Coronary artery (tissue), 2 donors: ENCODE data around the gene RAB30.
"Not testable (repeated sequence)": the region's sequence is repeated elsewhere in the genome, so short reads cannot be mapped to it uniquely, and the experiment has no call there.

Experiments
- DNase-seq: peaks from one replicate; pipeline ENCODE4 v3.0.0-alpha.2; 2017; ENCODE audit warnings: low spot score
- H3K27ac ChIP-seq, 2 donors: fragments of 200-600 bp; sonication (generic); one replicate each; pipeline ENCODE4 v1.5.1; 2016 to 2019
- H3K4me3 ChIP-seq: fragments of 200-600 bp; sonication (generic); 2 replicates; pipeline ENCODE4 v1.5.1; 2016; ENCODE audit warnings: mild to moderate bottlenecking, moderate library complexity
- CTCF ChIP-seq: fragments of 200-600 bp; sonication (generic); IDR thresholded peaks from one replicate; pipeline ENCODE4 v1.5.1; 2019; ENCODE audit warnings: antibody characterized with exemption

The RAB30 gene

GRCh38 chr11:82976786-82977185 lies 94.9 kb downstream of the RAB30 start:
- no peak for TF ChIP-seq CTCF
- Histone ChIP-seq H3K27ac (no peak overlapping the region), H3K4me3 (no peak overlapping the region)
- no peak for DNase-seq

GRCh38 chr11:82975882-82976281 lies 95.8 kb downstream of the RAB30 start:
- TF ChIP-seq CTCF: no peak
- H3K27ac ChIP-seq: no peak overlapping the region
- no peak for DNase-seq
- no peak overlapping the region for H3K4me3 ChIP-seq

GRCh38 chr11:82974851-82975250 lies 96.8 kb downstream of the RAB30 start:
- no peak for TF ChIP-seq CTCF
- no peak overlapping the region for H3K4me3 ChIP-seq

GRCh38 chr11:82974135-82974534 lies 97.6 kb downstream of the RAB30 start:
- no peak for TF ChIP-seq CTCF

More at GRCh38 chr11:82974851-82975250, 96.8 kb downstream of the RAB30 start:
- no peak overlapping the region for H3K27ac ChIP-seq
- no peak for DNase-seq

GRCh38 chr11:82972103-82972502 lies 99.6 kb downstream of the RAB30 start:
- TF ChIP-seq CTCF: no peak
- no peak overlapping the region for H3K27ac ChIP-seq
- DNase-seq: no peak
- no peak overlapping the region for H3K4me3 ChIP-seq

More at GRCh38 chr11:82974135-82974534, 97.6 kb downstream of the RAB30 start:
- no peak overlapping the region for H3K4me3 ChIP-seq
- DNase-seq: no peak
- H3K27ac ChIP-seq: no peak overlapping the region

- H3K27ac ChIP-seq, H3K4me3 ChIP-seq, DNase-seq: not testable (repeated sequence)
These were observed 100.2 kb downstream of the RAB30 start for GRCh38 chr11:82971519-82971946.

- H3K27ac ChIP-seq, DNase-seq, H3K4me3 ChIP-seq: not testable (repeated sequence)
These were observed 101.1 kb downstream of the RAB30 start for GRCh38 chr11:82970507-82971083.

GRCh38 chr11:82969811-82970210 lies 101.9 kb downstream of the RAB30 start:
- H3K4me3 ChIP-seq: no peak overlapping the region
- no peak overlapping the region for H3K27ac ChIP-seq
- no peak for DNase-seq
- no peak for TF ChIP-seq CTCF
